ENCODE results near the gene TSGA10IP. TPM values are rescaled to one million over a fixed set of nuclear protein-coding genes. Genes with fewer than 3 reads are reported as not detected.

TSGA10IP gene
- total RNA-seq, 2 experiments from 2014 or later, result not detected

Other genes starting within 250 kb of the TSGA10IP start
- 10 to 100 TPM; 63.2 to 68.7 TPM for gene KAT5, start 233.2 kb upstream of the TSGA10IP start, total RNA-seq
- gene RNASEH2C, start 224.7 kb upstream of the TSGA10IP start, total RNA-seq, result 10 to 100 TPM; 88.0 to 92.3 TPM
- 10 to 100 TPM; 21.9 to 22.5 TPM for gene AP5B1, start 164.5 kb upstream of the TSGA10IP start, total RNA-seq
- under 1 TPM in 1 of 2 experiments, not detected in 1; 0.08 TPM for gene OVOL1, start 158.4 kb upstream of the TSGA10IP start, total RNA-seq
- 1 to 10 TPM in 1 of 2 experiments, under 1 TPM in 1; 0.44 to 1.6 TPM for gene SNX32, start 111.5 kb upstream of the TSGA10IP start, total RNA-seq
- gene CFL1, start 87.3 kb upstream of the TSGA10IP start, total RNA-seq, result 1,000 to 10,000 TPM; 2,110 to 2,145 TPM
- 100 to 1,000 TPM; 106 to 111 TPM for gene MUS81, start 85.0 kb upstream of the TSGA10IP start, total RNA-seq
- 1 to 10 TPM; 4.8 to 5.0 TPM for gene EFEMP2, start 72.7 kb upstream of the TSGA10IP start, total RNA-seq
- 100 to 1,000 TPM; 381 to 413 TPM for gene CTSW, start 65.6 kb upstream of the TSGA10IP start, total RNA-seq
- gene FIBP, start 57.0 kb upstream of the TSGA10IP start, total RNA-seq, result 10 to 100 TPM; 80.4 to 89.0 TPM
- gene CCDC85B, start 54.8 kb upstream of the TSGA10IP start, total RNA-seq, result 10 to 100 TPM; 82.6 to 84.0 TPM
- 1 to 10 TPM; 2.3 to 3.8 TPM for gene FOSL1, start 45.1 kb upstream of the TSGA10IP start, total RNA-seq
- gene C11orf68, start 26.4 kb upstream of the TSGA10IP start, total RNA-seq, result 10 to 100 TPM; 28.4 to 28.5 TPM
- 100 to 1,000 TPM; 219 to 240 TPM for gene DRAP1, start 26.1 kb upstream of the TSGA10IP start, total RNA-seq
- gene SART1, start 16.3 kb downstream of the TSGA10IP start, total RNA-seq, result 10 to 100 TPM; 88.0 to 90.3 TPM
- 10 to 100 TPM; 53.5 to 54.2 TPM for gene EIF1AD, start 56.7 kb downstream of the TSGA10IP start, total RNA-seq
- 100 to 1,000 TPM; 290 to 298 TPM for gene BANF1, start 57.0 kb downstream of the TSGA10IP start, total RNA-seq
- not detected for gene CST6, start 66.5 kb downstream of the TSGA10IP start, total RNA-seq
- not detected for gene CATSPER1, start 81.0 kb downstream of the TSGA10IP start, total RNA-seq
- gene GAL3ST3, start 103.7 kb downstream of the TSGA10IP start, total RNA-seq, result not detected
- gene SF3B2, start 106.9 kb downstream of the TSGA10IP start, total RNA-seq, result 100 to 1,000 TPM; 241 to 253 TPM
- 10 to 100 TPM; 84.6 to 91.6 TPM for gene PACS1, start 124.8 kb downstream of the TSGA10IP start, total RNA-seq